Activated CD8-positive, alpha-beta T cell treated with anti-CD3 and anti-CD28 coated beads for 36 hours (primary cell): ENCODE results near the gene SPSB3. TPM values are rescaled to one million over a fixed set of nuclear protein-coding genes. Genes with fewer than 3 reads are reported as not detected.

Source experiments
- ATAC-seq: fragments of 200-7000 bp; cut with Tn5 transposase; one replicate; pipeline ENCODE4 v1.10.0; 2021; ENCODE audit warnings: mild to moderate bottlenecking, moderate library complexity
- CTCF ChIA-PET: fragments of 350-600 bp; sonication (Branson Sonifier 250); formaldehyde crosslinking; loops from one replicate; lab custom pipeline; 2021; ENCODE audit warnings: antibody characterized with exemption; lab: Charles Lee
- POLR2A ChIA-PET: fragments of 350-600 bp; sonication (Branson Sonifier 250); formaldehyde crosslinking; loops from one replicate; lab custom pipeline; 2021; ENCODE audit warnings: antibody characterized with exemption; lab: Charles Lee
- DNase-seq: peaks from one replicate; pipeline ENCODE4 v3.0.0-alpha.2; 2020
- H3K27ac Mint-ChIP-seq: one replicate; pipeline ENCODE4 v1.8.0; 2021; ENCODE audit warnings: mild to moderate bottlenecking, mixed read lengths
- H3K27me3 Mint-ChIP-seq: one replicate; pipeline ENCODE4 v1.8.0; 2021; ENCODE audit warnings: mixed read lengths
- H3K36me3 Mint-ChIP-seq: one replicate; pipeline ENCODE4 v1.8.0; 2021; ENCODE audit warnings: low read depth, mixed read lengths
- H3K4me1 Mint-ChIP-seq: one replicate; pipeline ENCODE4 v1.8.0; 2021; ENCODE audit warnings: low read depth, mixed read lengths
- H3K4me3 Mint-ChIP-seq: one replicate; pipeline ENCODE4 v1.8.0; 2021; ENCODE audit warnings: mild to moderate bottlenecking, moderate library complexity, mixed read lengths
- H3K9me3 Mint-ChIP-seq: one replicate; pipeline ENCODE4 v1.8.0; 2021; ENCODE audit warnings: mixed read lengths
- intact Hi-C: fragments of 100-400 bp; cut with micrococcal nuclease; formaldehyde crosslinking; loops from one replicate; pipeline ENCODE4 v1.10.0; 2022
- total RNA-seq, 2 experiments: library from RNA; stranded (reverse); gene quantifications; one replicate each; pipeline ENCODE4 v1.2.3, GENCODE V29; 2021
- TF ChIP-seq, protein P1 (sequence below): fragments of 200-600 bp; IDR thresholded peaks from one replicate; pipeline ENCODE4 v1.8.0; 2022; ENCODE audit warnings: antibody characterized with exemption, mild to moderate bottlenecking

Gene SPSB3
- total RNA-seq, 2 experiments from 2014 or later = 14.4 to 15.2 TPM

DNA sequence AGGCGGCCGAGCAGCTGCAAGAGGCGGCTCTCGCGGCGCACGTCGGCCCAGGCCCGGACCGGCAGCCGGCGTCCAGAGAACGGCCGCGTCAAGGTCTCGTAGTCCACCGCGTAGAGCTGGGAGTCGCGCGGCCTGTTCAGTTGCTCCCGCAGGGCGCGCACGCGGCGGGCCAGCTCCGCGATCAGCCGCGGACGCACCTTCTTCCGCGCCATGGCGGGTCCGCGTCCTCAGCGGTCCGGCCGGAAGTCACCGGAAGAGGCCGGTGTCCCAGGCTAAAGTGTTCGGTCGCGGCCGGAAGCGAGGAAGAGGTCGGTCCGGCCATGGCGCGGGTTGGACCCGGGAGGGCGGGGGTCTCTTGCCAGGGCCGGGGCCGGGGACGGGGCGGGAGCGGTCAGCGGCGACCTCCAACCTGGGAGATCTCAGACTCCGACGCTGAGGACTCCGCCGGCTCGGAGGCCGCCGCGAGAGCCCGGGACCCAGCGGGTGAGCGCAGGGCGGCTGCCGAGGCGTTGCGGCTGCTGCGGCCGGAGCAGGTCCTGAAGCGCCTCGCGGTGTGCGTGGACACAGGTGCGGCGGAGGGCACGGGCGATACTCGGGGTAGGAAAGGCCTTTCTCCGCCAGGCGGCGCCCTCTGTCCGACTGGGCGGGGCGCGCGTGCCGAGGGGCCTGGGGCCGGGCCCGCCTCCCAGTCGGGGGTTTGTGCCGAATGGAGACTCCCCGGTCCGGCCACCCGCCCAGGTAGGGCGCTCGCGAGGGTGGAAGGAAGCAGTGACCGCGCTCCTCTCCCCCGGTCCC, 9.3 kb downstream of the SPSB3 start, which contains the start of gene MRPS34:
TSS of gene MRPS34 (minus strand) at position 227 of the 795 bp plus-strand sequence. CDS start at position 212, 15 bp downstream.
- peak; percentile 63 for ATAC-seq
- ChIA-PET CTCF (interaction anchor here (0.6 to 3.4 kb wide), 6 partner anchors 9 to 69 kb away, joined by 3 to 36 read pairs (median 5); partner anchors contain the start of genes MAPK8IP3, NUBP2 and SPSB3), POLR2A (interaction anchor here (0.7 to 3.2 kb wide), 12 partner anchors 7 to 382 kb away, joined by 3 to 18 read pairs (median 6); partner anchors contain the start of genes MAPK8IP3, NUBP2, SPSB3 and TRAF7)
- peak; percentile 84 for DNase-seq
- H3K4me1 Mint-ChIP-seq = peaks cover 14% of the 10 kb centered on the region
- H3K9me3 Mint-ChIP-seq = no peaks in the 10 kb centered on the region
- peak within 1 kb of the TSS; percentile 100 for H3K4me3 Mint-ChIP-seq
- TF ChIP-seq, protein P1, sequence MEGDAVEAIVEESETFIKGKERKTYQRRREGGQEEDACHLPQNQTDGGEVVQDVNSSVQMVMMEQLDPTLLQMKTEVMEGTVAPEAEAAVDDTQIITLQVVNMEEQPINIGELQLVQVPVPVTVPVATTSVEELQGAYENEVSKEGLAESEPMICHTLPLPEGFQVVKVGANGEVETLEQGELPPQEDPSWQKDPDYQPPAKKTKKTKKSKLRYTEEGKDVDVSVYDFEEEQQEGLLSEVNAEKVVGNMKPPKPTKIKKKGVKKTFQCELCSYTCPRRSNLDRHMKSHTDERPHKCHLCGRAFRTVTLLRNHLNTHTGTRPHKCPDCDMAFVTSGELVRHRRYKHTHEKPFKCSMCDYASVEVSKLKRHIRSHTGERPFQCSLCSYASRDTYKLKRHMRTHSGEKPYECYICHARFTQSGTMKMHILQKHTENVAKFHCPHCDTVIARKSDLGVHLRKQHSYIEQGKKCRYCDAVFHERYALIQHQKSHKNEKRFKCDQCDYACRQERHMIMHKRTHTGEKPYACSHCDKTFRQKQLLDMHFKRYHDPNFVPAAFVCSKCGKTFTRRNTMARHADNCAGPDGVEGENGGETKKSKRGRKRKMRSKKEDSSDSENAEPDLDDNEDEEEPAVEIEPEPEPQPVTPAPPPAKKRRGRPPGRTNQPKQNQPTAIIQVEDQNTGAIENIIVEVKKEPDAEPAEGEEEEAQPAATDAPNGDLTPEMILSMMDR = peak; percentile 97
- no peaks in the 10 kb centered on the region for H3K27me3 Mint-ChIP-seq
- peak within 1 kb of the TSS; percentile 99 for H3K27ac Mint-ChIP-seq
- H3K36me3 Mint-ChIP-seq = peaks cover 12% of the 10 kb centered on the region
- intact Hi-C loops = no loop called here

DNA sequence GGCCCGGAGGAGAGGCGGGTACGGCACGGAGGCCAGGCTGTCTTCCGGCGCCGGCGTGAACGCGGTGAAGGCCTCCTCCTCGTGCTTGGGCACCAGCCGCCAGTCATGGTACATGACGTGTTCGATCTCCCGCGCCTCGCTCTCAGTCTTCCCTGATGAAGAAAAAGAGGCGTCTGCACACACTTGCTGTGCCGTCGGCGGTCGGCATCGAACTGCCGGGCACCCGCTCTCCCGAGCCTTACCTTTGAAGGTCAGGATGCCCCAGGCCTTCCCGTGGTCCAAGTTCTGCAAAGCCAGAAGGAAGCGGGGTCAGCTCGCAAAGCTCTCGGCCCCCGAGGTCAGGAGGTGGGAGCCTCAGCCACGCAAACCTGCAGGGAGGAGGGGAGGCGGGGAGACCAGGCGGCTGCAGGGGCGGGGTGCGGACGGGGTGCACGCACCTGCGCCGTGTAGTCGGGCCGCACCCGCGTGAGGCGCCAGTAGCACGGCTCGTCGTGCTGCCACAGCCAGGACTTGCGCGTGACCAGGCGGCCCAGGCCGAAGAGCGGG, 9.9 kb downstream of the SPSB3 start, which contains the start of gene EME2:
TSS of gene EME2 (plus strand) at position 449 of the 546 bp plus-strand sequence. CDS start 418 bp downstream, outside the sequence.
- no peaks in the 10 kb centered on the region for H3K27me3 Mint-ChIP-seq
- H3K27ac Mint-ChIP-seq = peak within 1 kb of the TSS; percentile 99
- H3K36me3 Mint-ChIP-seq = peaks cover 12% of the 10 kb centered on the region
- intact Hi-C loops = no loop called here
- no peaks in the 10 kb centered on the region for H3K9me3 Mint-ChIP-seq
- H3K4me1 Mint-ChIP-seq = peaks cover 14% of the 10 kb centered on the region
- TF ChIP-seq, protein P1 = no peak
- ATAC-seq (peak; percentile 27), DNase-seq (peak; percentile 76)
- ChIA-PET POLR2A (interaction anchor here (0.6 to 3.2 kb wide), 17 partner anchors 7 to 772 kb away, joined by 3 to 18 read pairs (median 4); partner anchors contain the start of genes MAPK8IP3, NUBP2, RPS2 and SPSB3), CTCF (interaction anchor here (0.6 to 3.4 kb wide), 5 partner anchors 10 to 69 kb away, joined by 3 to 36 read pairs (median 4); partner anchors contain the start of genes MAPK8IP3, NUBP2 and SPSB3)
- H3K4me3 Mint-ChIP-seq = peak within 1 kb of the TSS; percentile 100

DNA sequence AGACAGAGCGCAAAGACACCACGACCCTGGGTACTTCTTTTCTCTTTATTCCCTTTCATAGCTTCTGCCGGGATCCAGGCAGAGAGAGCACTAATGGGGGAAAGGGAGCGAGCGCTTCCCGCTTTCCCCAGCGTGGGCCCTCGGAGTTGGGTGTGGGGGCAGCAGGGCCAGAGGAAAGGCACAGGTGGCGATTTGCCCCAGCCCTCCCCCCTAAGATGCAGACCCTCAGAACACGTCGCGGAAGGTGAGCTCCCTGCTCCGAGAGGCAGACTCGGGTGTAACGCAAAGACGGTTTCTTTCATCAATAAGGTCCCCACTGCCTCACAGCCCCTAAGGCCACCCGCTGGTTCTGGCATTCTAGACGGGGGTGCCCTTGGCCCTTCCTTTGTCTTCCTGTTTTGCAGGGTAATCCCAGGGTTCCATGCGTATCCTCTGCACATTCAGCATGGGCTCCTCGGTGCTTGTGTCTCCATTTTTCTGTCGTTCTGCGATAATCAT, 10.5 kb downstream of the SPSB3 start:
- ChIA-PET CTCF (interaction anchor here (1.1 to 3.4 kb wide), 4 partner anchors 11 to 66 kb away, joined by 3 to 36 read pairs (median 5); partner anchors contain the start of genes MAPK8IP3, NUBP2 and SPSB3), POLR2A (interaction anchor here (0.6 to 3.2 kb wide), 18 partner anchors 8 to 772 kb away, joined by 3 to 18 read pairs (median 4); partner anchors contain the start of genes CRAMP1, IFT140, JPT2 and MAPK8IP3)
- Mint-ChIP-seq H3K4me1 (peaks cover 14% of the 10 kb centered on the region), H3K27me3 (no peaks in the 10 kb centered on the region), H3K4me3 (peak overlapping the region; percentile 100), H3K36me3 (peaks cover 12% of the 10 kb centered on the region), H3K27ac (peak overlapping the region; percentile 99), H3K9me3 (no peaks in the 10 kb centered on the region)
- TF ChIP-seq, protein P1 = no peak
- intact Hi-C loops = loop anchor here (1.0 kb wide), 1 partner anchor 10 kb away; the partner anchor contains the start of genes NUBP2 and SPSB3
- no peak for ATAC-seq
- DNase-seq = no peak

DNA sequence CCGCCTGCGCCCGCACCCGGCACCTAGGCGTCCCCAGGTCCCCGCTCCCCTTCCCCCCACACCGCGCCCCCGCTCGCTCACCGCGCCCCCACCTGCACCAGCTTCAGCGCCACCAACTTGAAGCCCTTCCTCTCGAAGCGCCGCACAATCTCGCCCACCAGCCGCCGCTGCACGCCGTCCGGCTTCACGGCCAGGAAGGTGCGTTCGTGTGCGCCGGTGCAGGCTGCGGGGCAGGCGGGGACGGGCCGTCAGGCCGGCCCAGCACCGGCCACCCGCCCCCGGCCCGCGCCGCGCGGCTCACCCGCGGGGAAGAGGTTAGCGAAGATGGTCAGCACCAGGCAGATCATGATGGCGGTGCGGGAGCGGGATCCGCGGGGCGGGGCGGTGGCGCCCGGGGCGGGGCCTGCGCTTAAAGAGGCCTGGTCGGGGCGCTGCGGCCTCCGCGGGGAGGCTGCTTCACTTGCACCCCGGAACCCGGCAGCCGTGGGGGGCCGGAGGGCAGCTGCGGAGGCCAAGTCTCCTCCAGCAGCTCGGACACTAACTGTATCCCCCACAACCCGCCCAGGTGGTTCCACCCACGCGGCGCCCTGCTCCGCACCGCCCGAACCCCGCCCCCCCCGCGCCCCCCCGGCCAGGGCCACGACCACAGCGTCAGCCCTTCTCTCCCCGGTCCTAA, 11.0 kb downstream of the SPSB3 start, which contains the start of gene NME3:
TSS of gene NME3 (minus strand) at position 356 of the 676 bp plus-strand sequence. CDS start at position 347, 9 bp downstream.
- Mint-ChIP-seq H3K36me3 (peaks cover 12% of the 10 kb centered on the region), H3K9me3 (no peaks in the 10 kb centered on the region), H3K4me3 (peak within 1 kb of the TSS; percentile 100), H3K27ac (peak within 1 kb of the TSS; percentile 99), H3K4me1 (peaks cover 14% of the 10 kb centered on the region), H3K27me3 (no peaks in the 10 kb centered on the region)
- intact Hi-C loops = loop anchor here (1.0 kb wide), 1 partner anchor 11 kb away; the partner anchor contains the start of genes NUBP2 and SPSB3
- TF ChIP-seq, protein P1 = no peak
- POLR2A ChIA-PET = interaction anchor here (0.8 to 3.2 kb wide), 21 partner anchors 8 to 194 kb away, joined by 3 to 18 read pairs (median 5); partner anchors contain the start of genes CRAMP1, FAHD1, HAGH and IFT140
- DNase-seq (peak; percentile 85), ATAC-seq (peak; percentile 58)
- CTCF ChIA-PET = interaction anchor here (3.4 kb wide), 1 partner anchor 11 kb away, joined by 36 read pairs; the partner anchor contains the start of genes NUBP2 and SPSB3
